GM12874 (cell line): ENCODE results near the gene AHNAK.

Source experiments
- CTCF ChIP-seq: IDR thresholded peaks from 2 replicates; pipeline ENCODE4 v1.5.1; 2011; ENCODE audit warnings: low read depth, mild to moderate bottlenecking, control low read depth, low read length, moderate library complexity; ENCODE audit not compliant: insufficient read depth

Gene AHNAK

GRCh38 chr11:62507125-62507422 is 39.5 kb downstream of the AHNAK start:
- TF ChIP-seq CTCF = no peak

- TF ChIP-seq CTCF = no peak
Measured at GRCh38 chr11:62506413-62507124, 40.0 kb downstream of the AHNAK start.

- TF ChIP-seq CTCF = no peak
Measured at GRCh38 chr11:62505440-62506091, 41.0 kb downstream of the AHNAK start.

- no peak for TF ChIP-seq CTCF
Measured at GRCh38 chr11:62505059-62505439, 41.6 kb downstream of the AHNAK start.

- no peak for TF ChIP-seq CTCF
Measured at GRCh38 chr11:62504158-62504973, 42.2 kb downstream of the AHNAK start.

- no peak for TF ChIP-seq CTCF
Measured at GRCh38 chr11:62502030-62502730, 44.4 kb downstream of the AHNAK start.

GRCh38 chr11:62501432-62501891 is 45.1 kb downstream of the AHNAK start:
- TF ChIP-seq CTCF = no peak
